Activated CD8-positive, alpha-beta memory T cell treated with anti-CD3 and anti-CD28 coated beads, Interleukin-2, amount 50 U/mL, for 48 hours (primary cell): ENCODE data around the gene DSG2.

ENCODE experiments used
- DNase-seq: peaks from one replicate; pipeline ENCODE4 v3.0.0-alpha.2; 2020

Gene DSG2

DNA sequence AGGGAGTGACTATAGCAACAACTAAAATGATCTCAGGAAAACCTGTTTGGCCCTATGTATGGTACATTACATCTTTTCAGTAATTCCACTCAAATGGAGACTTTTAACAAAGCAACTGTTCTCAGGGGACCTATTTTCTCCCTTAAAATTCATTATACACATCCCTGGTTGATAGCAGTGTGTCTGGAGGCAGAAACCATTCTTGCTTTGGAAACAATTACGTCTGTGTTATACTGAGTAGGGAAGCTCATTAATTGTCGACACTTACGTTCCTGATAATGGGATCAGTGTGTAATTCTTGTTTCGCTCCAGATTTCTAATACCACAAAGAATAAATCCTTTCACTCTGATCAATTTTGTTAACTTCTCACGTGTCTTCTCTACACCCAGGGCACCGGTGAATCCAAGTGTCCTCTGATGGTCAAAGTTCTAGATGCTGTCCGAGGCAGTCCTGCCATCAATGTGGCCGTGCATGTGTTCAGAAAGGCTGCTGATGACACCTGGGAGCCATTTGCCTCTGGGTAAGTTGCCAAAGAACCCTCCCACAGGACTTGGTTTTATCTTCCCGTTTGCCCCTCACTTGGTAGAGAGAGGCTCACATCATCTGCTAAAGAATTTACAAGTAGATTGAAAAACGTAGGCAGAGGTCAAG, 94.7 kb downstream of the DSG2 start:
- no peak for DNase-seq

DNA sequence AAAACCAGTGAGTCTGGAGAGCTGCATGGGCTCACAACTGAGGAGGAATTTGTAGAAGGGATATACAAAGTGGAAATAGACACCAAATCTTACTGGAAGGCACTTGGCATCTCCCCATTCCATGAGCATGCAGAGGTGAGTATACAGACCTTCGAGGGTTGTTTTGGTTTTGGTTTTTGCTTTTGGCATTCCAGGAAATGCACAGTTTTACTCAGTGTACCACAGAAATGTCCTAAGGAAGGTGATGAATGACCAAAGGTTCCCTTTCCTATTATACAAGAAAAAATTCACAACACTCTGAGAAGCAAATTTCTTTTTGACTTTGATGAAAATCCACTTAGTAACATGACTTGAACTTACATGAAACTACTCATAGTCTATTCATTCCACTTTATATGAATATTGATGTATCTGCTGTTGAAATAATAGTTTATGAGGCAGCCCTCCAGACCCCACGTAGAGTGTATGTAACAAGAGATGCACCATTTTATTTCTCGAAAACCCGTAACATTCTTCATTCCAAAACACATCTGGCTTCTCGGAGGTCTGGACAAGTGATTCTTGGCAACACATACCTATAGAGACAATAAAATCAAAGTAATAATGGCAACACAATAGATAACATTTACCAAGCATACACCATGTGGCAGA, 97.3 kb downstream of the DSG2 start:
- no peak for DNase-seq

DNA sequence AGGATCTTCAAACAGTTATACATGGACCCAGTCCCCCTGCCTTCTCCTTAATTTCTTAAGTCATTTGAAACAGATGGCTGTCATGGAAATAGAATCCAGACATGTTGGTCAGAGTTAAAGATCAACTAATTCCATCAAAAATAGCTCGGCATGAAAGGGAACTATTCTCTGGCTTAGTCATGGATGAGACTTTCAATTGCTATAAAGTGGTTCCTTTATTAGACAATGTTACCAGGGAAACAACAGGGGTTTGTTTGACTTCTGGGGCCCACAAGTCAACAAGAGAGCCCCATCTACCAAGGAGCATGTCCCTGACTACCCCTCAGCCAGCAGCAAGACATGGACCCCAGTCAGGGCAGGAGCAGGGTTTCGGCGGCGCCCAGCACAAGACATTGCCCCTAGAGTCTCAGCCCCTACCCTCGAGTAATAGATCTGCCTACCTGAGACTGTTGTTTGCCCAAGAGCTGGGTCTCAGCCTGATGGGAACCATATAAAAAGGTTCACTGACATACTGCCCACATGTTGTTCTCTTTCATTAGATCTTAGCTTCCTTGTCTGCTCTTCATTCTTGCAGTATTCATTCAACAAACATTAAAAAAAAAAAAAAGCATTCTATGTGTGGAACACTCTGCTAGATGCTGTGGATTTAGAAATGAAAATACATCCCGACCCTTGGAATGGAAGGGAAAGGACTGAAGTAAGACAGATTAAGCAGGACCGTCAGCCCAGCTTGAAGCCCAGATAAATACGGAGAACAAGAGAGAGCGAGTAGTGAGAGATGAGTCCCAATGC, 98.3 kb downstream of the DSG2 start:
- DNase-seq, result no peak

DNA sequence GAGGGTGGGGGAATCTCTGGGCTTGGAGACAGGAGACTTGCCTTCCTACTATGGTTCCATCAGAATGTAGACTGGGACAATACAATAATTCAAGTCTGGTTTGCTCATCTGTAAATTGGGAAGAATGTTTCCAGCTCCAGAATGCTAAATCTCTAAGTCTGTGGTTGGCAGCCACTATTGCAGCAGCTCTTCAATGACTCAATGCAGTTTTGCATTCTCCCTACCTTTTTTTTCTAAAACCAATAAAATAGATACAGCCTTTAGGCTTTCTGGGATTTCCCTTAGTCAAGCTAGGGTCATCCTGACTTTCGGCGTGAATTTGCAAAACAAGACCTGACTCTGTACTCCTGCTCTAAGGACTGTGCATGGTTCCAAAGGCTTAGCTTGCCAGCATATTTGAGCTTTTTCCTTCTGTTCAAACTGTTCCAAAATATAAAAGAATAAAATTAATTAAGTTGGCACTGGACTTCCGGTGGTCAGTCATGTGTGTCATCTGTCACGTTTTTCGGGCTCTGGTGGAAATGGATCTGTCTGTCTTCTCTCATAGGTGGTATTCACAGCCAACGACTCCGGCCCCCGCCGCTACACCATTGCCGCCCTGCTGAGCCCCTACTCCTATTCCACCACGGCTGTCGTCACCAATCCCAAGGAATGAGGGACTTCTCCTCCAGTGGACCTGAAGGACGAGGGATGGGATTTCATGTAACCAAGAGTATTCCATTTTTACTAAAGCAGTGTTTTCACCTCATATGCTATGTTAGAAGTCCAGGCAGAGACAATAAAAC, 100.2 kb downstream of the DSG2 start:
- no peak for DNase-seq
